ENCODE measurements around the gene FAM9A. TPM values are rescaled to one million over a fixed set of nuclear protein-coding genes. Genes with fewer than 3 reads are reported as not detected.
"Not testable (repeated sequence)": the region's sequence is repeated elsewhere in the genome, so short reads cannot be mapped to it uniquely, and the experiment has no call there.

Gene FAM9A
- total and polyA plus RNA-seq, 2 of the 13 experiments (the other 11 are each of a cell fraction or from before 2014, with no cell fraction given) = not detected

- H3K4me3 ChIP-seq (replicated peaks in 1 of 3; ENCODE audit: insufficient read depth in 1 of 3, low read depth in 2 of 3, low read length in 3 of 3); H3K9me3 ChIP-seq (ENCODE audit: low read length); H3K9ac ChIP-seq (ENCODE audit: insufficient read depth, low read depth, low read length); DNase-seq (ENCODE audit: low spot score); CTCF ChIA-PET (ENCODE audit: low intra/inter-chr PET ratio, low total read pairs); H3K27ac ChIP-seq (ENCODE audit: extremely low read length, insufficient read depth, low read length); H3K4me1 ChIP-seq (ENCODE audit: insufficient read depth, low read length); POLR2A ChIA-PET; ATAC-seq; intact Hi-C loops (cut with micrococcal nuclease; ENCODE audit: unreplicated experiment); H3K79me2 ChIP-seq (ENCODE audit: insufficient read depth, low read length); H3K36me3 ChIP-seq (replicated peaks in 1 of 2; ENCODE audit: control insufficient read depth in 1 of 2, insufficient read depth in 2 of 2, low read length in 2 of 2); in situ Hi-C loops (cut with HindIII; ENCODE audit: extremely low pct_ligation_motif_present, low pct_unique_long_range_greater_than_20kb); H3K27me3 ChIP-seq (ENCODE audit: control insufficient read depth in 1 of 2, insufficient read depth in 2 of 2, low read length in 2 of 2); H2AFZ ChIP-seq (ENCODE audit: low read length); FAIRE-seq; H3K4me2 ChIP-seq (ENCODE audit: low read depth, low read length); BruUV-seq (replicated peaks); H4K20me1 ChIP-seq (ENCODE audit: insufficient read depth, low read length): not testable (repeated sequence)
- WGBS (ENCODE audit: low lambda C conversion rate) = 7% methylated on average over 3 of the region's 7 CpGs
Observed at GRCh38 chrX:8757609-8758389, 43.4 kb downstream of the FAM9A start.

GRCh38 chrX:8755813-8756212 is 45.4 kb downstream of the FAM9A start:
- POLR2A ChIA-PET = no interaction called here
- Histone ChIP-seq H3K36me3 (replicated peaks in 1 of 2; ENCODE audit: control insufficient read depth in 1 of 2, insufficient read depth in 2 of 2, low read length in 2 of 2) (no peaks in the 10 kb centered on the region), H3K4me2 (ENCODE audit: low read depth, low read length) (no peak overlapping the region), H3K79me2 (ENCODE audit: insufficient read depth, low read length) (no peaks in the 10 kb centered on the region), H3K4me1 (ENCODE audit: insufficient read depth, low read length) (no peaks in the 10 kb centered on the region), H2AFZ (ENCODE audit: low read length) (no peak overlapping the region), H4K20me1 (ENCODE audit: insufficient read depth, low read length) (no peaks in the 10 kb centered on the region), H3K27ac (ENCODE audit: extremely low read length, insufficient read depth, low read length) (no peak overlapping the region), H3K4me3 (replicated peaks in 1 of 3; ENCODE audit: insufficient read depth in 1 of 3, low read depth in 2 of 3, low read length in 3 of 3) (no peak overlapping the region), H3K27me3 (ENCODE audit: control insufficient read depth in 1 of 2, insufficient read depth in 2 of 2, low read length in 2 of 2) (no peaks in the 10 kb centered on the region), H3K9me3 (ENCODE audit: low read length) (no peaks in the 10 kb centered on the region), H3K9ac (ENCODE audit: insufficient read depth, low read depth, low read length) (no peak overlapping the region)
- TF ChIP-seq ZNF574 (CRISPR knock-in tag; IDR thresholded peaks at IDR 0.05) (no peak), EZH2 (conservative IDR thresholded peaks at IDR 0.05; ENCODE audit: low read depth, low read length) (no peak), ZNF430 (CRISPR knock-in tag; IDR thresholded peaks at IDR 0.05) (no peak)
- no peak for FAIRE-seq
- no peak for DNase-seq (ENCODE audit: low spot score)
- intact Hi-C loops (cut with micrococcal nuclease; ENCODE audit: unreplicated experiment) = no loop called here
- no TSS peak for BruUV-seq (replicated peaks)
- CTCF ChIA-PET (ENCODE audit: low intra/inter-chr PET ratio, low total read pairs) = no interaction called here
- ATAC-seq = no peak
- in situ Hi-C loops (cut with HindIII; ENCODE audit: extremely low pct_ligation_motif_present, low pct_unique_long_range_greater_than_20kb) = no loop called here

All from HepG2 (cell line).